Rectal smooth muscle tissue (tissue), 1 donor: ENCODE measurements around the gene PRDM10.
"Not testable (repeated sequence)": the region's sequence is repeated elsewhere in the genome, so short reads cannot be mapped to it uniquely, and the experiment has no call there.

ENCODE experiments used
- H3K27ac ChIP-seq: one replicate; pipeline ENCODE4 v1.7.0; 2013; ENCODE audit warnings: low read depth, low read length, inconsistent platforms
- H3K27me3 ChIP-seq: one replicate; pipeline ENCODE4 v1.7.0; 2013; ENCODE audit warnings: low read length; ENCODE audit not compliant: control insufficient read depth, insufficient read depth
- H3K36me3 ChIP-seq: one replicate; pipeline ENCODE4 v1.7.0; 2013; ENCODE audit warnings: low read length; ENCODE audit not compliant: control insufficient read depth, insufficient read depth
- H3K4me1 ChIP-seq: one replicate; pipeline ENCODE4 v1.7.0; 2013; ENCODE audit warnings: low read length; ENCODE audit not compliant: control insufficient read depth, insufficient read depth
- H3K4me3 ChIP-seq: one replicate; pipeline ENCODE4 v1.7.0; 2013; ENCODE audit warnings: low read length
- H3K9ac ChIP-seq: one replicate; pipeline ENCODE4 v1.7.0; 2013; ENCODE audit warnings: low read length

The PRDM10 gene

GRCh38 chr11:129969920-129970319 lies 32.7 kb downstream of the PRDM10 start:
- Histone ChIP-seq H3K4me1 (peaks cover 3% of the 10 kb centered on the region), H3K4me3 (no peak overlapping the region), H3K9ac (no peak overlapping the region), H3K27ac (no peak overlapping the region), H3K27me3 (no peaks in the 10 kb centered on the region), H3K36me3 (no peaks in the 10 kb centered on the region)

DNA sequence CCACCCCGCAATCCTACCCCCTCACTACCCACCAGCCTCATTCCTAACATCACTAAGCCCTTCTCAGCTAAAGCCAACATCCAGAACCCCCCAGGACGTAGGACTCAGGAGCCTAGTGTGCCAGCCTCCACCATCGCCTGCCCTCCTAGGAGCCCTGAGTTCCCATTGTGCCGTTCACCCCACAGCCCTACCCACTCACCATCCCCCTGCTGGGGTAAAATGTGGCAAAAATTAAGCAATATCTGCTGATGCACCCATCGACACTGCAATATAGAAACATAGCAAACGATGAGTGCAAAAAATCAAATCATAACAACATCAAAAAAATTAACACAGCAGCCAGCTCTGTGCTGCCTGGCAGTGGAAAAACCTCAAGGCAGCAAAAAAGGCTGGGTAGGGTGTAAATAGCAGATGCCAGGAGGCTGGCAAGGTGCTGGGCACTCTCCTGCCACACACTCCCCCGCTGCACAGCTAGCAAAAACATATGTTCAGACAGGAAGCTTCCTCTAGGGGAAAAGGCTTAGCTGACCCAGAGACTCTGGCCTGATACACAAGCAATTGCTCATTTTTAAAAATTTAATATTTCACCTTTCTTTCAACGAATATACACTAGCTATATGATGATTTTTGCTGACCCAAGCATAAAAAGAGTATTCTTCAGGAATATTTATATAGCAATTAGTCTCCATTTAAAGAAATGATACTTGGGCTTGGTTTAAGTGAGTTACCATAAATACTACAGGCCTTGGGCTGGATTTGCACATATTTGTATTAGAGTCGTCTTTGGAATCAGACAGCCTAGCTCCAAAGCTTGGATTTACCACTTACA lies 33.8 kb downstream of the PRDM10 start:
- Histone ChIP-seq H3K27ac (no peak overlapping the region), H3K27me3 (no peaks in the 10 kb centered on the region), H3K36me3 (no peaks in the 10 kb centered on the region), H3K4me1 (peaks cover 3% of the 10 kb centered on the region), H3K4me3 (no peak overlapping the region), H3K9ac (no peak overlapping the region)

DNA sequence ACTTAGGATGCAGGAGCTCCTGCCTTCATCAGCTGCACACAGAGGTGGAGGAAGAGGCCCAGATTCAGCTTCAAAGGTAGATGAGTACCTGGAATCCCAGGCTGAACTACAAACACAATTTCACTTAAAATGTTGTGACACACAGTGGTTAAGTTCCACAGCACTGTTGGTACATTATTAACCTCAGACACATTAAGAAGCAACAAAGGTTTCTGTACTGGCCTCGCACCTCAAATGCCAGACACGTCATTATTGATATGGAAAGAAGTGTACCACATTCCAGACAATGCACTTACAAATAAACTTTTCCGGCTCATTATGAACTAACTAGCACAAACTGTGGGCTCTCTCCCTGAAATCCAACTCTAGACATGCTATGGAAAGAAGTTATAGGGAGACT lies 34.6 kb downstream of the PRDM10 start:
- Histone ChIP-seq H3K27ac (no peak overlapping the region), H3K4me1 (peaks cover 3% of the 10 kb centered on the region), H3K36me3 (no peaks in the 10 kb centered on the region), H3K4me3 (no peak overlapping the region), H3K9ac (no peak overlapping the region), H3K27me3 (no peaks in the 10 kb centered on the region)

DNA sequence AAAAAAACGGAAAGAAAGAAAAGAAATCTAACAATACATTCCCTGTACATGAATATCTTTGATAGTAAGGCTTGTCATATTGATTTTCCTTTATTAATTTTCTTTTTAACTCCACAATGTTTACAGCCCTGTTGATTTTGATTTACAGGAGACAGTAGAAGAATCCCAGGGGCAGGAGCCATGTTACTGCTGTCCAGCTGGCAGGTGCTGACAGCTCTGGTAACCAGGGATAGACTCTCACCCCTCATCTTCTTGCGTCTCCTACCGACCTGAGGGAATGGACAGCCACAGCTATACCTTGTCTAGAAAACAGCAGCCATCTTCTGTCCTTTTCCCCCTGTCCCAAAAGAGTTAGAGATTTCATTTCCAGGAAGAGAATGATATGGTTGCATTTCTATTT lies 37.4 kb downstream of the PRDM10 start:
- no peak overlapping the region for H3K27ac ChIP-seq
- no peak overlapping the region for H3K9ac ChIP-seq
- H3K4me3 ChIP-seq: no peak overlapping the region
- H3K4me1 ChIP-seq: peaks cover 3% of the 10 kb centered on the region
- H3K27me3 ChIP-seq: no peaks in the 10 kb centered on the region
- no peaks in the 10 kb centered on the region for H3K36me3 ChIP-seq

DNA sequence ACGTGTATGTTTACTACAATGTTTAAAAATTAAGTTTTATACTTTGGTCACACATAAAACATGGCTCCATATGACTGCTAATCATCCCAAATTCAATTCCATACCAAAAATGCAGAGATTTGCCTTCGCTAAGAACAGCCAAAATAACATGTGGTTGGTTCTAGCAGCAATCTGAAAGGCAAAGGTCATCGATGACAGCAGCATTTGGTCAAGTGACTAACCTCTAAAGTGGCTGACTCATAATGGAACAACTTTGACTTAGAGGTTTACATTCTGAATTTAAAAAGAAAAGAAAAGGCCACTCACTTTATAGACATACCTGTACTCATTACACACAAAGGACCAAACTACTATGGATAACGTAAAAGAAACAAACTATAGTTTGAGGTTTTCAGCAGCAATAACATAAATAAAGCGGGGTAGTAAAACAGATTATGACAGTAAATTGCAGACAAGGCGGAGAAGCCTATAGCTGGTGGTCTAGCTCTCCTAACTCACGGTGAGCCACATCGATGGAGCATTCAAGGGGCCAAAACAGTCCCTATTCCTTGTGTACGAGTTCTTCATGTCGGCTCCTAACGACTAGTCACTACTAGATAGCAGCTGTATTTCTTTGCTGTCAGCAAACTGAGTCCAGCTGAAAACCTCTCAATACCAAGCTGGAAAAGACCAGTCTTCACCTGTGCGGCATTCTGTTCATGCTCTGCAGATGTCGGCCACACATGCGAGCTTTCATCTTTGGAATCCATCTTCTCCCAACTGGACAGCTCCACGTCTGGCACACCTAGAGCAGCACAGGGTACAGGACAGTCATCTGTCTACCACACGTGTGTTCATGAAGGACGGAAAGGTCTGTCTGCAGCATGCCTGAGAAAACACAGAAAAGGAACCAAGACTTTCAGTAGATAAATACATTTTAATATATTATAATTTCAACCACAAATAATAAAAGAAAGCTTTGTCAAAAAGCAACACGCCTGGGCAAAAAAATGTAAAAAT lies 42.1 kb downstream of the PRDM10 start:
- H3K36me3 ChIP-seq: peaks cover 3% of the 10 kb centered on the region
- H3K9ac ChIP-seq: no peak overlapping the region
- H3K4me1 ChIP-seq: no peaks in the 10 kb centered on the region
- no peak overlapping the region for H3K27ac ChIP-seq
- H3K27me3 ChIP-seq: no peaks in the 10 kb centered on the region
- no peak overlapping the region for H3K4me3 ChIP-seq

DNA sequence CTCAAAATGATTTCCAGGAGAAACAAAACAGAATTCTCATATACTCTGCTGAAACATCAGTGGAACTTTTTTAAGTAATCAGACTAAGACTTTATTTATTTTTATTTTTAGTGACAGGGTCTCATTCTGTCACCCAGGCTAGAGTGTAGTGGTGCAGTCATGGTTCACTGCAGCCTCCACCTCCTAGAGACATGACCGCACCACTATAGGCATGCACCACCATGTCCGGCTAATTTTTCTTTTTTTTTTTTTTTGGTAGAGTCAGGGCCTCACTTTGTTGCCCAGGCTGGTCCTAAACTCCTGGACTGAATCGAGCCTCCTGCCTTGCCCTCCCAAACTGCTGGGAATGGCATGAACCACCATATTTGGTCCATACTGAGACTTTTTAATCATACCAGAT lies 42.9 kb downstream of the PRDM10 start:
- Histone ChIP-seq H3K27ac (no peak overlapping the region), H3K4me3 (no peak overlapping the region), H3K9ac (no peak overlapping the region), H3K4me1 (no peaks in the 10 kb centered on the region), H3K36me3 (peaks cover 3% of the 10 kb centered on the region), H3K27me3 (no peaks in the 10 kb centered on the region)

- Histone ChIP-seq H3K4me1 (no peaks in the 10 kb centered on the region), H3K36me3 (peaks cover 3% of the 10 kb centered on the region), H3K4me3 (no peak overlapping the region), H3K27ac (no peak overlapping the region), H3K27me3 (no peaks in the 10 kb centered on the region), H3K9ac (no peak overlapping the region)
These were observed 47.4 kb downstream of the PRDM10 start for GRCh38 chr11:129955282-129955681.

DNA sequence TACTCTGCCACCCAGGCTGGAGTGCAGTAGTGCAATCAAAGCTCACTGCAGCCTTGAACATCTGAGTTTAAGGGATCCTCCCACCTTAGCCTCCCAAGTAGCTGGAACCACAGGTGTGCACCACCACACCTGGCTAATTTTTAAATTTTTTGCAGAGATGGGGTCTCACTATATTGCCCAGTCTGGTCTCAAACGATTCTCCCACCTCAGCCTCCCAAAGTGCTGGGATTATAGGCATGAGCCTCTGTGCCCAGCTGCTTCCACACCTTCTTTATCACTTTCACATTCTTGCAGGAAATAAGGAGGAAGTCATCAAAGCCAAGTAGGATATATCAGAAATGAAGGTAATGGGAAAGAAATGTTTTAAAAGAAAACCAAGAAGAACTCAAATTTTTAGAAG lies 47.9 kb downstream of the PRDM10 start:
- H3K27me3 ChIP-seq, H3K4me1 ChIP-seq, H3K27ac ChIP-seq, H3K9ac ChIP-seq, H3K4me3 ChIP-seq, H3K36me3 ChIP-seq: not testable (repeated sequence)

DNA sequence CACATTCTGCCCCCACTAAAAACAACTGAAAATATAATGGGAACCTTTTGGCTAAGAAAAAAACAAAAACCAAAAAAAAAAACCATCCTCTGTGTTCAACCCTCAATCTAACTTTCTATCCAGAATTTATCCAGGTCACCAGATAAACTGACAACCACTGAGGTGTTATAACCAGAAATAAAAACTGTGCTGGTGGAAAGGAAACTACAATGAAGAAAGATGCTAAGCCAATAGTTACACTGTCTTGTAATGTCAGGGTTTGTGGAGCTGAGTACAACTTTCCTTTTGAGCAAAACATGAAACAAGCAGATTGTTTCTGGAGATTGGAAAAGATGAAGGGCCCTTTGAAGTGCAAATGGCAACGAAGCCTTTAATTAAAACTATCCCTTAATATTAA lies 50.8 kb downstream of the PRDM10 start:
- Histone ChIP-seq H3K4me3 (no peak overlapping the region), H3K27me3 (no peaks in the 10 kb centered on the region), H3K27ac (no peak overlapping the region), H3K9ac (no peak overlapping the region), H3K4me1 (no peaks in the 10 kb centered on the region), H3K36me3 (peaks cover 1% of the 10 kb centered on the region)

GRCh38 chr11:129951201-129951865 lies 51.3 kb downstream of the PRDM10 start:
- H3K36me3 ChIP-seq: peaks cover 5% of the 10 kb centered on the region
- no peak overlapping the region for H3K27ac ChIP-seq
- H3K27me3 ChIP-seq: no peaks in the 10 kb centered on the region
- H3K4me1 ChIP-seq: no peaks in the 10 kb centered on the region
- H3K4me3 ChIP-seq: no peak overlapping the region
- no peak overlapping the region for H3K9ac ChIP-seq

GRCh38 chr11:129950101-129951091 lies 52.2 kb downstream of the PRDM10 start:
- no peak overlapping the region for H3K4me3 ChIP-seq
- H3K27ac ChIP-seq: no peak overlapping the region
- H3K9ac ChIP-seq: no peak overlapping the region
- H3K36me3 ChIP-seq: peaks cover 5% of the 10 kb centered on the region
- H3K27me3 ChIP-seq: no peaks in the 10 kb centered on the region
- no peaks in the 10 kb centered on the region for H3K4me1 ChIP-seq
